GM18507 (cell line): ENCODE results near the gene HECTD4.
A peak's percentile ranks its signal among the peaks of the same experiment; 100 is the strongest.
"Not testable (repeated sequence)": the region's sequence is repeated elsewhere in the genome, so short reads cannot be mapped to it uniquely, and the experiment has no call there.

Source experiments
- DNase-seq: peaks from one replicate; pipeline ENCODE4 v3.0.0; 2011; ENCODE audit warnings: low read depth; ENCODE audit not compliant: insufficient read length; ENCODE audit errors: extremely low spot score
- FAIRE-seq: peaks from 2 replicates; lab custom pipeline; 2011; peaks lifted over from hg19 to GRCh38; lab: Jason Lieb, UNC

The HECTD4 gene

GRCh38 chr12:112409064-112409905 is 27.1 kb upstream of the HECTD4 start, which contains the start of gene RPL6:
Gene RPL6 (minus strand): TSS chr12:112409605. CDS start chr12:112408656, 949 bp downstream.
- peak; percentile 78 for DNase-seq
- peak; percentile 90 for FAIRE-seq

GRCh38 chr12:112408621-112409020 is 26.4 kb upstream of the HECTD4 start:
- FAIRE-seq (no peak), DNase-seq (no peak)

- not testable (repeated sequence) for DNase-seq, FAIRE-seq
Measured at GRCh38 chr12:112407683-112408082, 25.5 kb upstream of the HECTD4 start.

GRCh38 chr12:112406519-112407488 is 24.6 kb upstream of the HECTD4 start:
- FAIRE-seq (no peak), DNase-seq (no peak)

- DNase-seq (no peak), FAIRE-seq (no peak)
Measured at GRCh38 chr12:112401903-112402498, 19.8 kb upstream of the HECTD4 start.

GRCh38 chr12:112401054-112401453 is 18.8 kb upstream of the HECTD4 start:
- no peak for FAIRE-seq
- no peak for DNase-seq

GRCh38 chr12:112393328-112393727 is 11.1 kb upstream of the HECTD4 start:
- no peak for FAIRE-seq

GRCh38 chr12:112389922-112390654 is 7.9 kb upstream of the HECTD4 start:
- DNase-seq, FAIRE-seq: not testable (repeated sequence)

More at GRCh38 chr12:112393328-112393727, 11.1 kb upstream of the HECTD4 start:
- DNase-seq = no peak

- no peak for DNase-seq
- FAIRE-seq = no peak
Measured at GRCh38 chr12:112389228-112389627, 7.0 kb upstream of the HECTD4 start.

- FAIRE-seq (no peak), DNase-seq (no peak)
Measured at GRCh38 chr12:112386726-112387125, 4.5 kb upstream of the HECTD4 start.

- no peak for FAIRE-seq
- no peak for DNase-seq
Measured at GRCh38 chr12:112382866-112383265, 635 bp upstream of the HECTD4 start.

GRCh38 chr12:112381406-112381882 is 787 bp downstream of the HECTD4 start:
- DNase-seq (no peak), FAIRE-seq (peak; percentile 56)

- FAIRE-seq (no peak), DNase-seq (no peak)
Measured at GRCh38 chr12:112380663-112381405, 1.4 kb downstream of the HECTD4 start.

GRCh38 chr12:112375105-112375504 is 7.1 kb downstream of the HECTD4 start:
- FAIRE-seq (no peak), DNase-seq (no peak)

- DNase-seq (no peak), FAIRE-seq (no peak)
Measured at GRCh38 chr12:112374166-112374740, 8.0 kb downstream of the HECTD4 start.

- DNase-seq (no peak), FAIRE-seq (no peak)
Measured at GRCh38 chr12:112370868-112371510, 11.2 kb downstream of the HECTD4 start.

- FAIRE-seq (no peak), DNase-seq (no peak)
Measured at GRCh38 chr12:112370199-112370598, 12.0 kb downstream of the HECTD4 start.
